Stimulated activated CD4-positive, alpha-beta T cell treated with anti-CD3 and anti-CD28 coated beads, Interleukin-15, amount 100 ng/mL, for 24 hours (primary cell): ENCODE data around the gene ADAT3.

ENCODE experiments used
- DNase-seq: peaks from one replicate; pipeline ENCODE4 v3.0.0-alpha.2; 2020

ADAT3 gene

GRCh38 chr19:1962674-1963073, 57.5 kb downstream of the ADAT3 start:
- DNase-seq: no peak
